ENCODE measurements around the gene KIAA1586.
"Not testable (repeated sequence)": the region's sequence is repeated elsewhere in the genome, so short reads cannot be mapped to it uniquely, and the experiment has no call there.

Gene KIAA1586

GRCh38 chr6:57044061-57044460, 2.4 kb upstream of the KIAA1586 start:
- not testable (repeated sequence) for DNase-seq (ENCODE audit: low read depth in 3 of 3)

GRCh38 chr6:57044568-57044967, 1.9 kb upstream of the KIAA1586 start:
- DNase-seq (ENCODE audit: low read depth in 3 of 3), result no peak

- DNase-seq (ENCODE audit: low read depth in 3 of 3), result not testable (repeated sequence)
Observed at GRCh38 chr6:57047257-57047585, 728 bp downstream of the KIAA1586 start.

GRCh38 chr6:57047859-57048258, 1.4 kb downstream of the KIAA1586 start:
- not testable (repeated sequence) for DNase-seq (ENCODE audit: low read depth in 3 of 3)

- no peak for DNase-seq (ENCODE audit: low read depth in 3 of 3)
Observed at GRCh38 chr6:57048577-57048976, 2.1 kb downstream of the KIAA1586 start.

GRCh38 chr6:57063847-57064246, 17.4 kb downstream of the KIAA1586 start:
- DNase-seq (ENCODE audit: low read depth in 3 of 3), result no peak

- no peak for DNase-seq (ENCODE audit: low read depth in 3 of 3)
Observed at GRCh38 chr6:57064809-57065208, 18.3 kb downstream of the KIAA1586 start.

- DNase-seq (ENCODE audit: low read depth in 3 of 3), result no peak
Observed at GRCh38 chr6:57068061-57068460, 21.6 kb downstream of the KIAA1586 start.

- DNase-seq (ENCODE audit: low read depth in 3 of 3), result no peak
Observed at GRCh38 chr6:57069228-57069627, 22.7 kb downstream of the KIAA1586 start.

GRCh38 chr6:57069920-57070331, 23.4 kb downstream of the KIAA1586 start:
- DNase-seq (ENCODE audit: low read depth in 3 of 3), result no peak

- DNase-seq (ENCODE audit: low read depth in 3 of 3), result no peak
Observed at GRCh38 chr6:57072108-57072507, 25.6 kb downstream of the KIAA1586 start.

GRCh38 chr6:57074383-57074782, 27.9 kb downstream of the KIAA1586 start:
- DNase-seq (ENCODE audit: low read depth in 3 of 3), result no peak

- no peak for DNase-seq (ENCODE audit: low read depth in 3 of 3)
Observed at GRCh38 chr6:57075092-57075491, 28.6 kb downstream of the KIAA1586 start.

GRCh38 chr6:57078531-57079207, 32.2 kb downstream of the KIAA1586 start:
- DNase-seq (ENCODE audit: low read depth in 3 of 3), result no peak

- no peak for DNase-seq (ENCODE audit: low read depth in 3 of 3)
Observed at GRCh38 chr6:57085471-57085870, 39.0 kb downstream of the KIAA1586 start.

GRCh38 chr6:57086843-57087242, 40.4 kb downstream of the KIAA1586 start:
- no peak for DNase-seq (ENCODE audit: low read depth in 3 of 3)

- no peak for DNase-seq (ENCODE audit: low read depth in 3 of 3)
Observed at GRCh38 chr6:57087916-57088315, 41.4 kb downstream of the KIAA1586 start.

- DNase-seq (ENCODE audit: low read depth in 3 of 3), result no peak
Observed at GRCh38 chr6:57089265-57089664, 42.8 kb downstream of the KIAA1586 start.

- peak; percentile 95 to 96 (median 95) for DNase-seq (ENCODE audit: low read depth in 3 of 3)
Observed at GRCh38 chr6:57089687-57090457, 43.4 kb downstream of the KIAA1586 start, which contains the start of gene ZNF451. TSS of gene ZNF451 (plus strand) at chr6:57090188. CDS start at chr6:57090254, 66 bp downstream.

GRCh38 chr6:57090458-57091067, 44.1 kb downstream of the KIAA1586 start:
- DNase-seq (ENCODE audit: low read depth in 3 of 3), result not testable (repeated sequence)

- not testable (repeated sequence) for DNase-seq (ENCODE audit: low read depth in 3 of 3)
Observed at GRCh38 chr6:57091375-57091774, 44.9 kb downstream of the KIAA1586 start.

GRCh38 chr6:57094689-57095088, 48.2 kb downstream of the KIAA1586 start:
- DNase-seq (ENCODE audit: low read depth in 3 of 3), result no peak

- DNase-seq (ENCODE audit: low read depth in 3 of 3), result no peak
Observed at GRCh38 chr6:57097596-57097995, 51.1 kb downstream of the KIAA1586 start.
